22Rv1 (cell line): ENCODE measurements around the gene GRIN2B.

Experiments used
- CTCF ChIP-seq: fragments of 450-650 bp; IDR thresholded peaks from 2 replicates; pipeline ENCODE4 v1.5.1; 2017; ENCODE audit warnings: mild to moderate bottlenecking
- ZFX ChIP-seq: fragments of 450-650 bp; IDR thresholded peaks from 2 replicates; pipeline ENCODE4 v1.6.1; 2017; ENCODE audit warnings: antibody characterized with exemption, borderline replicate concordance

GRCh38 chr12:13981296-13981962, at the start of gene GRIN2B:
- no peak for TF ChIP-seq CTCF
- TF ChIP-seq ZFX: no peak
